HG03039 (cell line): ENCODE results near the gene EPS8L3.
"Not testable (repeated sequence)": the region's sequence is repeated elsewhere in the genome, so short reads cannot be mapped to it uniquely, and the experiment has no call there.

Experiments used
- ATAC-seq: cut with Tn5 transposase; IDR thresholded peaks from one replicate; pipeline ENCODE4 v1.9.1; 2021; ENCODE audit warnings: mild to moderate bottlenecking, moderate library complexity; ENCODE audit not compliant: unreplicated experiment

Gene EPS8L3

DNA sequence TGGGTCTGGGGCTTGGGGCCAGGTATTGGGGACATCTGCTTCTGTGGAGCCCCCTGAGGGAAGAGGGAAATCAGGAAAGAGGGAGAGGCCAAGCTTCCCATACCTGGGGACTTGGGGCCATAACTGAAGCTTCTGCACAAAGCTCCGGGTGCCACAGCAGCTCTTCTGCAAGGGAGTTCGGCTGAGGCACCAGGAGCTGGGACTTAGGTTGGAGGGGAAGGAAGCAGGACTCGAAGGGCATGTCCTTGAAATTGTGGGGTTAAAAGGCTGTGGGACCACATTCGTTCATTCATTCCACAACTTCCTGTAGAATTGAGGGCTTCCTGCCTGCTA, 1.7 kb upstream of the EPS8L3 start:
- no peak for ATAC-seq

DNA sequence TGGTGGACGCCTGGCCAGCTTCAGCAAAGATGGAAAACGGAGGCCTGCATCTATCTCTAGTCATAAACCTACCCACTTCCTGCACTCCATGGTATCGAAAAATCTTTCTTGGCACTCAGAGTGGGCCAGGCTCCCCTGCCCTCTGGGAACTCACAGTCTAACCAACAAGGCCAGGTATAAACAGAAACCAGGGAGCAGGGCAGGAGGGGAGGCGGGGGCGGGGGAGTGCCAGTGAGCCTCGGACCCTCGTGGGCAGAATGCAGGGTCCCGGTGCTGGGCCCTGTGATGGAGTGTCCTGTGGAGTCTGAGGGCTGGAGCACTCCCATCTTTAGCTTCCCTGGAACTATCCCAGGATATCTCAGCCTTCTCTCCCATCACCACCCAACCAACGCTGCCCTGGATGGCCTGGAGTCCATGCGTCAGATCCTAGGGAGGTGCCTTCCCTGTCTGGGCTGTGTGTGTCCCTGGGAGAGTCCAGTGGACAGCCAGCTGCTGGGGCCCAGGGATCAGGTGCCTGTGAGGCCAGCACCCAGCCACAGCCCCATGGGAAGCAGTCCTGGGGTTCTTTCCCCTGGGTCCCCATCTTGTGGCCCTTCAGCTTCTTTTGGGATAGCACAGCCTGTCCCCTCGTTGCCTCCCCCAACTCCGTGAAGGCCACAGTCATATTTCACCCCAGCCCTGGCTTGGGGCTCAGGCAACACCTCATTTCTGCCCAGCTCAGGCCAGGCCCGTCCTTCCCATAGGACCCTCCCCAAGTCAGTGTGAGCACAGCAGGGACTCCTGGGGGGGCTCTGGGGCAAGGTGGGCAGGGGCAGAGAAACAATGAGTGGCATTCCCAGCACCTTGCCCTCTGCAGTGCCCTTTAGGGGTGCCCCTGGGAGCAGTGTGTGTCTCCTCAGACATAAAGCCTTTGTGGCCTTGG, 1.1 kb upstream of the EPS8L3 start:
- ATAC-seq: no peak

DNA sequence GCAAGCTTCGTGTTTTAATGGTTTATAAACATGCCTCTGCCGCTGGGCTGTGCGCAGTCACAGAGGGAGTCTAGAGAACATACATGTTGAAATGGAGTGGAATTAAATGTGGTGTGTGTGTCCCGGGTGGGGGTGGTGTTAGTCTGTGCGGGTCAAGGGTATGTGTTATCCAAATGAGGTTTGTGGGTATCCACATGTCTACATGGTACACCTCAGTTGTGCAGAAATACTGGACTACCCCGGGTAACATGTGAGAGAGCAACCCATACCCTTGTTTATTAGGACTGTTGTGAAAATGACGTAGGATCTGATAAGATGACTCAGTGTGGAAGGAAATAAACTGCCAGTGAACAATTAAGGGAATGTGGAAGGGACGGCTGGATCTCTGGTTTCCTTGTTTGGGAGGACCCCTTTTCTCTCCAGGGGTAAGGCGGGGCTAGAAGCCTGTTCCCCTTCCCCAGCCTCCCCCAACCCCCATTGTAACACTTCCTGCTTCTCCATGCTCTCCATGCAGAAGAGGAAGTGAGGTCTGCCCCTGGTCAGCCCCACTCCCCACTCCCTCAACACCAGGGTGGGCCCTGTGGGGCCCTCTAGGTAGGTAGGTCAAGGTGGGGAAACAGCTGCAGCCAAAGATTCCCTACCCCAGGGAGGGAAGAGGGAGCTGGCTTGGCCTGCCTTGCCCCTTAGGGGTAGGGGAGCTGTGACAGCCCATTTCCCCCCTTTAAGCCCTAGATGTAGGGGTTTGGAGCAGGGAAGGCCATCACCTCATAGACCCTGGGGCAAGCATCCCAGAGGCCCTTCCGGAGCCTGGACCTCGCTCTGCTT, 690 bp downstream of the EPS8L3 start:
- no peak for ATAC-seq

DNA sequence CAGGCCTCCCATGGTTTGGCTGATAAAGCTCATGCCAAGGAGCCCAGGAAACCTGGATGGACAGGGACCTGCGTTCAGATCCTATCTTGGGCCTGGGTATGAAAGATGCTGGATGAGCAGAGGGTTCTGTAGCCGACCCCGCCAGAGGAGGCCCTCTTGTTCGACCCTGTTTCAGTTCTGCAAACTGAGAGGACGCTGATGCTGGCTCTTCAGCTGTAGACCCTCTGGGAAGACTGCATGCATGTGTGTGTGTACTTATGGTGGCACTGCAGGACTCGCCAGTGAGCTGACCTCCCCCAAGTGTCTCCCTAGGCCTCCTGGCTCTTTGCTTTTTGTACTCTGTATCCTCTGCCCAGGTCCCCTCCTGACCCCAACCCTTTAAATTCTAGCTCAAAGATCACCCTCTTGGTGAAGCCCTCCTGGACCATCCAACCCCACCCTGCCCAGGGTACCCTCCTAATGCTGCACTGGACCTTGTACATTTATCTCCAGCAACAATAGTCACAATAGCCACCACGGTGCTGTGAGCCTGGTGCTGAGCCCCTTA, 1.6 kb downstream of the EPS8L3 start:
- ATAC-seq: no peak

DNA sequence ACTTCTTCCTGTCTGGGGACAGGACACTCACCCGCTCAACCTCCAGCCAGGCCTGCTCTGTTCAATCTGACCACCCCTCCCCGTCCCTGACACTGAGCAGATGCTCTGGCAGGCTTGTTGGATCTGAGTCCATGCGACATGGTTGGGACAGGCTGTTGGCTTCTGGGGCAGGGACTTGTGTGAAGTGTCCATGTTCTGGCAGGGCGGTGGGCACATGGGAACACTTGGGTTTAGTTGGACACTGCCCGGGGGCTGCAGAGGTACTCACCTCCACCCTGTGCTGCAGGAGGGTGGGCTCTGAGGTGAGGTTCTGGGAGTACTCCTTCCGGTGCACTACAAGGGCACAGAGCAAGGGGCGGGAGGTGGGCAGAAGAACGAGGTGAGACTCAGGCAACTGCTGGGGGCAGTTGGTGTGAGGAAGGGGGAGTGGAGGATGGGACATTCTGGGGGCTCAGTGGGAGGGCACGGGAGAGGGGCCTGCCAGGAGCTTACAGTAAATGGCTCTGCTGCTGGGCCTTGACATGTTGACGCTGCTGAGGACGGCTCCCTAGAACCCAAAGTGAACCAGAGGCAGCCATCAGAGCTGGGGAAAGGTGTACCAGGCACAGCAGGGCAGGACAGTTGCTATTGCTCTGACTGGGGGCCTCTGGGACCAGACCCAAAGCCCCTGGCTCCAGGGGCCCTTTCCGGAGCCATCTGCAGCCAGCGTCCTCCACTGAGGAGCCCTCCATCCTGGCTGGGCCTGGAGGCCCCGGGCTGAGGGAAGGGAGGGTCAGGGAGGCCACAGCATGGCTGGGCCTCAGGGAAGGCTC, 2.3 kb downstream of the EPS8L3 start:
- no peak for ATAC-seq

DNA sequence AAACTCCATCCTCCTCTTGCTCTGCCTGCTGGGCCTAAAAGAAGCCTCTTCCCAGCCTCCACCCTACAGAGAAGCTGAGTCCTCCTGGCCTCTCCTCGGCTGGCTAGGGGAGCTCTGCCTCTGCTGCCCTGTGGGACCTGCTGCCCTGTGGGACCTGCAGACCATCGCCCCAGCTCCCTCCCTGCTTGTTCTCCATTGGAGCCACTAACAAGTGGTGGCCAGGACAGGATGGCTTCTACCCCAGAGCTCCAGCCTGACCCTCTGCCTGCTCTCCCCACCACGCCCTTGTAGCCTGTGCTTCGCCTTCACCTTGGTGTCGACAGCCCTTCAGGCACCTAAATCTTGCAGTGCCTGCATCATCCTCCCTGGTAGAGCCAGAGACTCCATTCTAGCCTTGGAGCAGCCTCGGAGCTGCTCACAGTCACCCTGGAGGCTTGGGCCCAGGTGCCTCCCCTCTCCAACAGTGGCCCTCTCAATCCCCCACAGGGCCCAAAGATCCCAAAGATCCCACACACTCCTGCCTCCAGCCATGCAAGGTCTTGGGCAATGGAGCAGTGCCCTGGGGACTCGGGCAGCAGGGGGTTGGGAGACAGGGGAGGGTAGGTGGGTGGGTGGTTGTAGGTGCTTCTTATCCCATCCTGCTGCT, 3.0 kb downstream of the EPS8L3 start:
- ATAC-seq: no peak

DNA sequence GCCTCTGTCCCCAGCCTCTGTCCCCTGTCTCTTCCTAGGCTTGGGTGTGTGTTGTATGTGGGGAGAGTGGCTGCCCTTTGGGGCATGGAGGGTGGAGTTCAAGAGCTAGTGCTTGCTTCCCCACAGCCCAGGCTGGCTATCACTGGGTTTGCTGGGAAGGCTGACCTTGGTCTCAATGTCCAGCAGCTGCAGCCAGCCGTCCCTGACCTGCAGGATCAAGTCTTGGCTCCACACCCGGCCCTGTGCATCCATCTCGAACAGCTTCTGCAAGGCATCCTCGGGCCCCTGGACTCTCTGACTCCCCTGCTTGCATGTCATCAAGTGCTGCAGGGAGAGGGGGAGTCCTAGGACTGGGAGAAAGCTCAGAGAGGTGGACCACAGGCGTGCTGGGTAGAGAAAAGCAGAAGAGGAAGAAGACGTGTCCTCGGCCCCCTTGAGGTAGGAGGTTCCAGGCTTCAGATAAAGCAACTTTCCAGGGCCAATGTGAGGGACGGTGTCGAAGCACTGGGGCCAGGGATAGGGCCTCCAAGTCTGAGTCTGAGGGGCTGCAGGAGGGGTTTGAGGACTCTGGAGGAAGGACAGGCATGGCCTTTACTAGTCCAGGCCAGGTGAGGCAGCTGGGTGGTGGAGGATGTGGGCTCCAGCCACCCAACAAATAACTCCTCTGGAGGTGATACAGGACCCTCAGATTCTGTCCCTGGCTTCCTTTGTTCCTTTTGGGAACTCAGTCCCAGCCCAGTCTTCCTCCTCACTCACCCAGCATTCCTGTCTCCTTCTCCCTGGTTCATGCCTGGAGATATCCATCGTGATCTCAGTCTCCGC, 4.0 kb downstream of the EPS8L3 start:
- ATAC-seq: no peak

DNA sequence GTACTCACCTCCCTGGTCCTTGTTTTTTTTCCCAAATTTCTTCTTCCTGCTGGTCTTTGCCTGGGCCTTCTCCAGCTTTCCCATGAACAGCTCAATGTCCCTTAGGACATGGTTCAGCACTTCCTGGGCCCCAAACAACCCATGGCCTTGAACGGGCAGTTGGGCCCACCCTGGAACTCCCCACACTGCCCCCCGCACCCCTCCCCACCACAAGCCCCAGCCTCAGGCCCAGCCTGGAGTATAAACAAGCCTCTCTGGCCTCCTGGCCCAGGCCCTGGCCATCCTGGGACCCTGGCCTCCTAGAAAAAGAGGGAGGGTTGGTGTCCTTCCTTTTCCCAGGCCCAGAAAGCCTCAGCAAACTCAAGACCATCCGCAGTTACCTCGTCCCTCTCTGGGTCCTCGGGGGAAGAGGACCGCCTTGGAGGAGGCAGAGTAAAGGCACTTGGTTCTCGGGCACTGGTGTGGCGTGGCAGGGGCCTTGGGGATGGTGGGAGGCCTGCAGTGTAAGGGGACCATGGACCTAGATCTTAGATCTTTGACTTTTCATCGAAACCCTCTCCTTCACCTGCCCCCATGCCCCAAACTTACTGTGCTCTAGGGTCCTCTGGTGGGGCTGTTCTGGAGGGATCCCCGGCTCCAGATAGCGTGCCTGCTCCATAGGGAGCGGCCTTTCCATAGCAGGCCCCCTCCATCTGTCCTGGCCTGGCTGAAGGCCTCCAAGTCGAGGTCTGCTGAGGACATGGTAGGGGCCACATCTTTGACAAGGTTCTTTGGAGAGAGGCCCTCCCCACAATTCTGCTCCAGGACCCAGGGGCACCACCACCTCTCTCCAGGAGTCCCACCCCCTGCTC, 5.6 kb downstream of the EPS8L3 start:
- no peak for ATAC-seq

DNA sequence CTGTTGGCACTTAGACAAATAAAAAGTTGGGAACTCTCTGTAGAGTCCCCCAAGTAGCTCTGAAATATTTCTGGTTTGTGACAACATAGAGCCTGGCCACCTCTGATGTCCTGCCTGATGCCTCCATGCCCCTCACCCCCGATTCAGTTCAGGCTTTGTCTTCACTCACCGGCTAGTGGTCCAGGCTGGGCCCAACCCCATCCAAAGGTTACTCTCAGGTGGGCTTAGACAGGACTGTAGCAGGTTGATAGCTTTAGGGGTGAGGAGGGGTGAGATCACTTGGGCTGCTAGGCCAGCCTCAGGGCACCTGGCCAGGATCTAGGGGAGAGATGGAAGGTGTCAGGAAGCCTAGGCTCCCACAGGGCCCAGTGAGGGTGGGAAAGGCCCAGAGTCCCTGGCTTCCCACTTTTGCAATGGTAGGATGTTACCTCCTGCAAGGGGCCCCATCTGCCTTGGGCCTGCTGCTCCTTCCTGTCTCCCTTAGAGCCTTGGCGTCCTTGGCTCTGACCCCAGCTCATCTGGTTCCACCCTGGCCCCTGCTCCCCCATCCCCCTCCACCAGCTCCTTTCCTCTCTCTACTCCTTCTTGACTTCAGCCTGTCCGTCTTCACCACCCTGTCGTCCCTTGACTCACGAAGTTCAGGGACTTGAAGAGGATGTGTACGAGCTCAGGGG, 6.7 kb downstream of the EPS8L3 start:
- ATAC-seq: no peak

DNA sequence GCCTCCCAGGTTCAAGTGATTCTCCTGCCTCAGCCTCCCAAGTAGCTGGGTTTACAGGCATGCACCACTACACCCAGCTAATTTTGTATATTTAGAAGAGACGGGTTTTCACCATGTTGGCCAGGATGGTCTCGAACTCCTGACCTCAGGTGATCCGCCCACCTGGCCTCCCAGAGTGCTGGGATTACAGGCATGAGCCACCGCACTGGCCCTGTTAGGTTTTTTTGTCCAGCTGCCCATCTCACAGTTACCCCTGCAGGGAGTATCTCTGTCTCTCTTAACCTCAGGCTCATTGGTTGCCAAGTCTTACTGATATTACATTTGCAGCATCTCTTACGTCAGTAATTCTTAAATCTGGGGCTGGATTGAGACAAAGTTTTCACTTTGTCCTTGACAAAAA, 7.4 kb downstream of the EPS8L3 start:
- ATAC-seq: not testable (repeated sequence)

DNA sequence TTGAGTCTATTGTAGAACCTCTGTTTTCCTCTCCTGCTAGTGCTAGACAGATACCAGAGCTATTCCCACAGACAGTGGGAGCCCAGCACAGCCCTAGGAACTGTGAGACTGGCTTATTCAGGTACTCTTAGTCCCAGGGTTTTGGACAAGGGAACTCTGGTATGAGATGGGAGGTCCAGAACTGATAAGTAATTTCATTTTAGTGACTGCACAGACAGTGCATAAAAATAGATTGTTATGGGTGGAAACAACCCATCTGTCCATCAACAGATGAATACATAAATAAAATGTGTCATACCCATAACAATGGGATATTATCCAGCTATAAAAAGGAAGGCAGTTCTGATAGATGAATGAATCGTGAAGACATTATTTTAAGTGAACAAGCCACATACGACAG, 9.0 kb downstream of the EPS8L3 start:
- no peak for ATAC-seq

DNA sequence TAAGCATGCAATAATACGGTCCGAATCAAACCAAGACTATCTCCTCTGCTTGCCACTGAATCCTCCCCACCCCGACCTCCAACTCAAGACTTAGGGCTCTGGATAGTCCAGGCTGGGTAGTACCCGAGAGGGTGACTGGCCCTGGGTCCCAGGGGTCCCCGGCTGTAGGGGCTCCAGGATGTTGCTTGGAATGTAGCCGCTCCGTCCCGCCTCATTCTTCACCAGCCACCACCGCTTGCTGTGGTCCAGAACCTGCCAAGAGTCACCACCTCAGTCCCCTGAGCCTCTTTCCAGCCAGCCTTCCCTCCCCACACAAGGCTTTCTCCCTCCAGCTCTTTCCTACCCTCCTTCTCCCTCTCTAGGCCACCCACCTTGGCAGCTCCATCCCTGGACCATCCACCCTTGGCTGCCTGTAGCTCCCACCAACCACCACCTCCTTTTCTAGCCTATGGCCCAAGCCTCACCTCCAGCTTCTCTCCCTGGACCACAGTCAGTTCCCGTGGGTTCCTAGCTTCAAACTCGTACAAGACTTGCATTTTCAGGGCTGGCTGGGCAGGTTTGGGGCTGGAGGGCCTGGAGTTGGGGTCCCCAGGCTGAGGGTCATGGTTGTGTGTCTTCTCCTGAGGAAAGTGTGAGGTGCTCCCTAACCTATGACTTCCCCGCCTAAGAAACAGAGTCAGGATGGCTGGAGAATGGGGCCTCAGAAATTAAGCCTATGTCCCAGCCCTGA, 12.0 kb downstream of the EPS8L3 start:
- no peak for ATAC-seq

DNA sequence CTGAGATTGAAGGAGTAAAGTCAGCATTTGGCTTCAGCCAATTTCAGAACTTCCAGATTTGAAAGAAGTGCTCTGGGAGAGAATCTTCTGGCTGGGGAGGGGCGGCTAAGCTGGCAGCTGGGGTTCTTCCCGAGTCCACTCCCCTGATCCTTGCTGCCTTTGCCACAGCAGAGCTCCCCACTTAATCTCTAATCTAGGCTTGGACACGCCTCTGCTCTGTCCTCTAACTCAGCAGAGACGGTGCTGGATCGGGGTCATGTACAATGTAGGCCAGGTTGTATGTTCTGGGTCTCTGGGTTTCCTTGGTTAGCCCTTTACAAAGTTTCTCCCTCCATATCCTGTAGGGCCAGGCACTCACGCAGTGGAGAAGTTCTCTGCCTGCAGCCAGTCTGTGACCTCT, 12.8 kb downstream of the EPS8L3 start:
- ATAC-seq: no peak

DNA sequence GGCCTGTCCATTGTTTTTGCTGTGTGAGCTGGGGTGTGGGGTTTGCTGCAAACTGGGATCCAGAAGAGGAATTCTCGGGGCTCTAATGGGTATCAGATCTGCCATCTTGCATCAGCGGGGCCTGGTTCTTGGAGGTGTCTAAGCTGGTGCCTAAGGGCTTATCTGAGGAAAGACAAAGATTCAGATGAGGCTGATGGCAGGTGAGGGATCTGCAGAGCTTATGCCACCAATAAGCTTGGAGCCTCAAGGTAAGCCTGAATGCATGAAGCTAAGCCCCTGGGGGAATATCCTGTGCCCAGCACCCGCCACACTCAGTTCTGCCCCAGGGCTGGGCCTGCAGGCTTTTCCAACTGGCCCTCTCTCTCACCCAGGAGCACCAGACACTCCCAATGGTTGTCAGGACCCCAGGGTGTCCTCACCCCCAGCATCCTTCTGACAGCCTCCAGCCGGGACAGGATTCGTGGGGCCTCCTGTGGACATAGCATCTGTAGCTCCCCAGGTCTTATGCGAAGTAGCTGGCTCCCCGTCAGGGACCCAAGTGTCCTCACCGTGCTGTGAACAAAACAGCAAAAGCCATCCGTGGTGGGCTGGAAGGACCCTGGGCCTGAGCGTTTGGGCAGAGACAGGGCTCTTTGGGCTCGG, 13.4 kb downstream of the EPS8L3 start:
- ATAC-seq: no peak

DNA sequence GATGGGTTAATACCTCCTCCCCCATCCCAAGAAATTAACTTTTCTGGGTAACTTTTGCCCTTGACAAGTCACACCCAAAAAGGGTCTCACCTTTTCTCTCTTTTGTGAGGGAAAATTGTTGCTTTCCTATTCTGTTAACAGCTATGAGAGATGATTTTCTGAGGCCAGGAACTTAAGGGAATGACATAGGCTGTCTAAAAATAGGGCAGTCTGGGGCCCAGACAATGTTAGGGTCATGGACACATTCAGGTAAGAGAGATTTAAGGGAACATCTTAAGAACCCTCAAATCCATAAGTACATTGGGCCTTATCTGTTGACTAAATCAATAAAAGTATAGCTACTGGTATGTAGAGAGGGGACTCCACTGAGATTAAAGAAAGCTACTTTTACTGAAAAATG, 14.5 kb downstream of the EPS8L3 start:
- ATAC-seq: no peak

DNA sequence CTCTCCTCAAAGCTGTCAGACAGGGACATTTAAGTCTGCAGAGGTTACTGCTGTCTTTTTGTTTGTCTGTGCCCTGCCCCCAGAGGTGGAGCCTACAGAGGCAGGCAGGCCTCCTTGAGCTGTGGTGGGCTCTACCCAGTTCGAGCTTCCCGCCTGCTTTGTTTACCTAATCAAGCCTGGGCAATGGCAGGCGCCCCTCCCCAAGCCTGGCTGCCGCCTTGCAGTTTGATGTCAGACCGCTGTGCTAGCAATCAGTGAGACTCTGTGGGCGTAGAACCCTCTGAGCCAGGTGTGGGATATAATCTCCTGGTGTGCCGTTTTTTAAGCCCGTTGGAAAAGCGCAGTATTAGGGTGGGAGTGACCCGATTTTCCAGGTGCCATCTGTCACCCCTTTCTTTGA, 15.4 kb downstream of the EPS8L3 start:
- not testable (repeated sequence) for ATAC-seq
